Right atrium auricular region (tissue), 2 donors: Measurements from ENCODE around the gene EPS8. TPM values are rescaled to one million over a fixed set of nuclear protein-coding genes. Genes with fewer than 3 reads are reported as not detected.

ENCODE experiments used
- DNase-seq: peaks from one replicate; pipeline ENCODE4 v3.0.0-alpha.2; 2019; ENCODE audit warnings: low spot score
- H3K27ac ChIP-seq, 2 donors: fragments of 200-600 bp; sonication (generic); 1 replicate in 1 of 2; 2 replicates in 1 of 2; pipeline ENCODE4 v1.5.1; 2016 to 2019
- H3K27me3 ChIP-seq, 2 donors: fragments of 200-600 bp; sonication (generic); one replicate each; pipeline versions ENCODE4 v1.5.1 to v1.6.0; 2017 to 2019
- H3K36me3 ChIP-seq: fragments of 200-600 bp; sonication (generic); one replicate; pipeline ENCODE4 v1.5.1; 2016
- H3K4me1 ChIP-seq, 2 donors: fragments of 200-600 bp; sonication (generic); one replicate each; pipeline versions ENCODE4 v1.5.1 to v1.6.0; 2017 to 2019
- H3K4me3 ChIP-seq, 2 donors: fragments of 200-600 bp; sonication (generic); 1 replicate in 1 of 2; 2 replicates in 1 of 2; pipeline ENCODE4 v1.5.1; 2017 to 2019; ENCODE audit warnings: mild to moderate bottlenecking in 1 of 2, moderate library complexity in 1 of 2
- H3K9me3 ChIP-seq, 2 donors: fragments of 200-600 bp; sonication (generic); one replicate each; pipeline ENCODE4 v1.5.1; 2019
- total RNA-seq, 2 donors: library from RNA; depleted of rRNA; stranded (reverse); fragments of >200 nt; gene quantifications; one replicate each; pipeline ENCODE4 v1.1.0, GENCODE V29; 2016
- TF ChIP-seq, protein P1 (sequence below), 2 donors: fragments of 200-600 bp; sonication (generic); IDR thresholded peaks; one replicate each; pipeline ENCODE4 v1.5.1; 2019; ENCODE audit warnings: antibody characterized with exemption in 2 of 2

The EPS8 gene
- total RNA-seq, 2 donors from 2014 or later: 46.9 to 72.3 TPM

DNA sequence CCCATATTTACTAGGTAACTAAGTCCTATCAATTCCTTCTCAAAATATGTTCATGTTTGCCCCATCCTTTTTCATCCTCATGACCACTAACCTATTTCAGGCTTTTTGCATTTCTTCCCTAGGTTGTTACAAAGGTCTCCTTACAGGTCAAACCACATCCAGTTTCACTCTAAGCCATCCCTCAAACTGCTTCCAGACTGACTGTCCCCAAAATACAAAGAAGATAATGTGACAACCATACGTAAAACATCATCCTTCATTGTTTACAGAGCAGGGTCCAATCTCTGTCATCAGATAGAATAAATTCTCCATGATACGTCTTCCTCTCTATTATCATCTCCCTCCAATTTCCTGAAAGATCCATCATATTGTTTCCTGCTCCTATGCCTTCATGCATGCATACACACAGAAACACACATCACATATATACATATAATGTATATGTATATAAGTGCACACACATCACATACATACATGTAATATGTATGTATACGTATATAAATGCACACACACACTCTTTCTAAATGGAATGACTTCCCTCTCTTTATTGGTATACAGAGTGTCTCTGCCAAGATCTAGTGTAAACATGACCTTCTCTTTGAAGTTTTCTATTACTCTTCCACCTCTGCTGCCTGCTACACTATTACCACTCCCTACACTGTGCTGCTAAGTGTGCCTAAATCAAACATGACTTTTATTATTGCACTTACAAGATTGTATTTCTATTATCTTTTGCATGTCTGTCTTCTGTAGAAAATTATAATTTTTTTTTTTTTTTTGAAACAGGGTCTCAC is 30.7 kb upstream of the EPS8 start:
- H3K36me3 ChIP-seq: no peaks in the 10 kb centered on the region
- no peak overlapping the region for H3K27ac ChIP-seq
- H3K4me3 ChIP-seq: no peak overlapping the region
- no peaks in the 10 kb centered on the region for H3K4me1 ChIP-seq
- no peaks in the 10 kb centered on the region for H3K27me3 ChIP-seq
- peaks cover 0 to 9% of the 10 kb centered on the region in 2 donors for H3K9me3 ChIP-seq
- DNase-seq: no peak
- TF ChIP-seq, protein P1, sequence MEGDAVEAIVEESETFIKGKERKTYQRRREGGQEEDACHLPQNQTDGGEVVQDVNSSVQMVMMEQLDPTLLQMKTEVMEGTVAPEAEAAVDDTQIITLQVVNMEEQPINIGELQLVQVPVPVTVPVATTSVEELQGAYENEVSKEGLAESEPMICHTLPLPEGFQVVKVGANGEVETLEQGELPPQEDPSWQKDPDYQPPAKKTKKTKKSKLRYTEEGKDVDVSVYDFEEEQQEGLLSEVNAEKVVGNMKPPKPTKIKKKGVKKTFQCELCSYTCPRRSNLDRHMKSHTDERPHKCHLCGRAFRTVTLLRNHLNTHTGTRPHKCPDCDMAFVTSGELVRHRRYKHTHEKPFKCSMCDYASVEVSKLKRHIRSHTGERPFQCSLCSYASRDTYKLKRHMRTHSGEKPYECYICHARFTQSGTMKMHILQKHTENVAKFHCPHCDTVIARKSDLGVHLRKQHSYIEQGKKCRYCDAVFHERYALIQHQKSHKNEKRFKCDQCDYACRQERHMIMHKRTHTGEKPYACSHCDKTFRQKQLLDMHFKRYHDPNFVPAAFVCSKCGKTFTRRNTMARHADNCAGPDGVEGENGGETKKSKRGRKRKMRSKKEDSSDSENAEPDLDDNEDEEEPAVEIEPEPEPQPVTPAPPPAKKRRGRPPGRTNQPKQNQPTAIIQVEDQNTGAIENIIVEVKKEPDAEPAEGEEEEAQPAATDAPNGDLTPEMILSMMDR (IDR thresholded peaks at IDR 0.05): no peak

DNA sequence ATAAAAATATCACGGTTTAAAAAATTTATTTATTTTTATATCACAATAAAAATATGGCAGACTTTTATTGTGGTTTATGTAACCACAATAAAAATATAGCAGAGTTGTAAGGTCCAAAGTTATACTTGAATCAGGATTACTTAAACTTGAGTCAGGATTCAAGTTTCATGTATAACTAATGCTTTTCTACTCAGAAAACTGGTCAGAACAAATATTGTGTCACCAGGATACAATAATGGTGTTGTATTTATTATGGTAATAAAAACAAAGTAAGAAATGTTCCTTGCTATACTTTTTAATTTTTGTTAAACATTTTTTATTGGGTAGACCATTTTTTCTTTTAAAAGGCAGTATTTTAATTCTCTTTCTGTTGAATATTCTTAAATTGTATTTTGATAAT is 29.2 kb upstream of the EPS8 start:
- TF ChIP-seq, protein P1 (IDR thresholded peaks at IDR 0.05): no peak
- no peak overlapping the region for H3K4me3 ChIP-seq
- H3K4me1 ChIP-seq: no peaks in the 10 kb centered on the region
- H3K27me3 ChIP-seq: no peaks in the 10 kb centered on the region
- H3K9me3 ChIP-seq: peaks cover 0 to 9% of the 10 kb centered on the region in 2 donors
- H3K27ac ChIP-seq: no peak overlapping the region
- DNase-seq: no peak
- no peaks in the 10 kb centered on the region for H3K36me3 ChIP-seq

DNA sequence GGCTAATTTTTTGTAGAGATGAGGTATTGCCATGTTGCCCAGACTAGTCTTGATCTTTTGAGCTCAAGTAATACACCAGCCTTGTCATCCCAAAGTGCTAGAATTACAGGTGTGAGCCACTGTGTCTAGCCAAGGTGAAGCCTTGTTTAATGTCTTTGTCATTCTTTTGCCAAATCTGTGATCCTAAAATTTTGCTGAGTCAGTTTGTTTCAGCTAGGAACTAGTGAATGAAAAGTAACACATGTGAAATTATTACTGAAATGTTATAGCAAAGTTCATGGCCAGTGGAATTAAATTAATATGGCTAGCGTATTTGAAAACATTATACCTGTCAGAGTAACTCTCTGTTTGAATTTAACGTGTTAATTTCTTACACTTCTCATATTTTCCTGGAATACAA is 26.5 kb upstream of the EPS8 start:
- no peak for DNase-seq
- TF ChIP-seq, protein P1 (IDR thresholded peaks at IDR 0.05): no peak
- Histone ChIP-seq H3K36me3 (no peaks in the 10 kb centered on the region), H3K4me1 (no peaks in the 10 kb centered on the region), H3K27ac (no peak overlapping the region), H3K4me3 (no peak overlapping the region), H3K27me3 (no peaks in the 10 kb centered on the region), H3K9me3 (peaks cover 0 to 9% of the 10 kb centered on the region in 2 donors)

DNA sequence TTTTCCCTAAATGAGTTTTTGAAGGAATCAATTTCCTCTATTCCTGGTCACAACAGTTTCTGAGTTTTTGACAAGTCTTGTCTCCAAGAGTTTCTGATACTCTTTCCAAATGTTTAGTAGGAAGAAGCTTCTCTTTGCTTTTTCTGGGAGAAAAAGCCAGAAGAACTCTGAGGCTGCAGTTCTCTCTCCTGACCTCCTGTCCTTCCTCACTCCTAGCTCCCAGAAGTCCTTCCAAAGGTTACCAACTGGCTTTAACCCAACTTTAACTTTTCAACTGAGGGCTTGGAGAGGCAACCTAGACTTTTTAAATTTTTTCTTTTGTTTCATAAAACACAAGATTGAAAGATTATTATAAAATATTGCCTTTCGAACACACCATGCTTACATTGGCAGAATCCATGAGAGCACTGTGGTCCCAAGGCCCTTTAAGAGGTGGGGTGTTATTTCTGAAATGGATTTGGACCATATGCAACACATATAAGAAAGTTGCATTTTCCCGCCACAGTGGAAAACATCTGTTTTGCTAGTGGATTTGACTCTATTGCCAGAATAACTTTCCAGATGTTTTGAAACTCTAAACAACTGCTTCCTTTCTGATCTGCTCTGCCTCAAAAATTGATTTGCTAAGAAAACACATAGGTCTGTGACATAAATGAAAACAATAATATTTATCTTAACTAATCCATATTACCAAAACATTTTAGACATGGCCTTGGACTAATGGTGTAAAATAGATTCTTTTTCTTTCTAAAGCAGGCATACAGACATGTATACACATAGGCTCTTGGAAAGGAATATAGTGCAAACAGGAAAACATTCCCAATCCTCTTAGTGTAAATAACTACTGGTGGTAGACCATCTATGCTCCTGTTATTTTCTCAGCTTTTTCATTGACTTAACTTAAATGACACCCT is 22.3 kb upstream of the EPS8 start:
- H3K9me3 ChIP-seq: no peaks in the 10 kb centered on the region
- no peaks in the 10 kb centered on the region for H3K36me3 ChIP-seq
- H3K27me3 ChIP-seq: no peaks in the 10 kb centered on the region
- TF ChIP-seq, protein P1 (IDR thresholded peaks at IDR 0.05): no peak
- DNase-seq: no peak
- H3K4me3 ChIP-seq: no peak overlapping the region
- peaks cover 0 to 7% of the 10 kb centered on the region in 2 donors for H3K4me1 ChIP-seq
- peak overlapping the region in 1 of 2 donors; percentile 28 for H3K27ac ChIP-seq

DNA sequence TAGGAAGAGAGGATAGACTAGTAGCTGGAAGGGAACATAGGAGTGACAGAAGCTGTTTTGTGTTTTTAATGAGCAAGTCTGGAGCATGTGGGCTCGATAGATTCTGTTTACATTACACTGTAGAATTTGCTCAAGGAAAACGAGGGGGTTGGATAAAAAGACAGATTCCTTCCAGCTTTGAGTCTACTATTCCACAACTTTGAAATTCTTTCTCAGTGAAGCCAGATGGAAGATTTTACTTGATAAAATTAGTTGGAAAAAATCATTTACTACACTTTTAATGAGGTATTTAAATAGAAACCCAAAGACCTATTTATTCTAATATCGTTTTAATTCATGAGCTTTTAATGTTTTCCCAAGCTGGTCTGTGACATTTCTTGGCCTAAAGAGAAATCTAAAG is 19.5 kb upstream of the EPS8 start:
- Histone ChIP-seq H3K9me3 (no peaks in the 10 kb centered on the region), H3K4me3 (no peak overlapping the region), H3K27me3 (no peaks in the 10 kb centered on the region), H3K27ac (no peak overlapping the region), H3K36me3 (no peaks in the 10 kb centered on the region), H3K4me1 (peaks cover 0 to 7% of the 10 kb centered on the region in 2 donors)
- TF ChIP-seq, protein P1 (IDR thresholded peaks at IDR 0.05): no peak
- no peak for DNase-seq
